ENCODE measurements around the gene OR5B3.
"Not testable (repeated sequence)": the region's sequence is repeated elsewhere in the genome, so short reads cannot be mapped to it uniquely, and the experiment has no call there.

OR5B3 gene

GRCh38 chr11:58434217-58434616 is 27.5 kb upstream of the OR5B3 start:
- no peaks in the 10 kb centered on the region for H3K36me3 ChIP-seq
- no peaks in the 10 kb centered on the region for H3K4me1 ChIP-seq
- no peak for TF ChIP-seq CTCF (IDR thresholded peaks at IDR 0.05; ENCODE audit: low read depth, low read length)
- no peaks in the 10 kb centered on the region for H3K27me3 ChIP-seq
- no peak for DNase-seq
- H3K9me3 ChIP-seq, result no peaks in the 10 kb centered on the region
- H3K4me3 ChIP-seq (ENCODE audit: low read depth, low read length), result no peak overlapping the region

- Histone ChIP-seq H3K9me3 (no peaks in the 10 kb centered on the region), H3K4me1 (no peaks in the 10 kb centered on the region), H3K4me3 (ENCODE audit: low read depth, low read length) (no peak overlapping the region), H3K36me3 (no peaks in the 10 kb centered on the region), H3K27me3 (no peaks in the 10 kb centered on the region)
- no peak for TF ChIP-seq CTCF (IDR thresholded peaks at IDR 0.05; ENCODE audit: low read depth, low read length)
- no peak for DNase-seq
Observed at GRCh38 chr11:58433638-58434203, 27.0 kb upstream of the OR5B3 start.

- Histone ChIP-seq H3K36me3 (no peaks in the 10 kb centered on the region), H3K4me3 (ENCODE audit: low read depth, low read length) (no peak overlapping the region), H3K27me3 (no peaks in the 10 kb centered on the region), H3K4me1 (no peaks in the 10 kb centered on the region), H3K9me3 (no peaks in the 10 kb centered on the region)
- no peak for DNase-seq
- no peak for TF ChIP-seq CTCF (IDR thresholded peaks at IDR 0.05; ENCODE audit: low read depth, low read length)
Observed at GRCh38 chr11:58429273-58429672, 22.6 kb upstream of the OR5B3 start.

GRCh38 chr11:58428021-58428420 is 21.3 kb upstream of the OR5B3 start, which contains the start of gene OR5B2:
OR5B2 (minus strand) TSS chr11:58428121; CDS start chr11:58423261, 4,860 bp downstream.
- Histone ChIP-seq H3K4me3 (ENCODE audit: low read depth, low read length) (no peak within 1 kb of the TSS), H3K9me3 (no peaks in the 10 kb centered on the region), H3K27me3 (no peaks in the 10 kb centered on the region), H3K36me3 (no peaks in the 10 kb centered on the region), H3K4me1 (no peaks in the 10 kb centered on the region)
- TF ChIP-seq CTCF (IDR thresholded peaks at IDR 0.05; ENCODE audit: low read depth, low read length), result no peak
- DNase-seq, result no peak

GRCh38 chr11:58399622-58400021 is 7.1 kb downstream of the OR5B3 start:
- not testable (repeated sequence) for H3K36me3 ChIP-seq; DNase-seq; H3K4me3 ChIP-seq (ENCODE audit: low read depth, low read length); H3K9me3 ChIP-seq; H3K4me1 ChIP-seq; H3K27me3 ChIP-seq

GRCh38 chr11:58395581-58395980 is 11.1 kb downstream of the OR5B3 start:
- Histone ChIP-seq H3K27me3 (no peaks in the 10 kb centered on the region), H3K4me1 (no peaks in the 10 kb centered on the region), H3K4me3 (ENCODE audit: low read depth, low read length) (no peak overlapping the region), H3K9me3 (no peaks in the 10 kb centered on the region), H3K36me3 (no peaks in the 10 kb centered on the region)
- no peak for DNase-seq
- no peak for TF ChIP-seq CTCF (IDR thresholded peaks at IDR 0.05; ENCODE audit: low read depth, low read length)

- DNase-seq, result no peak
- no peaks in the 10 kb centered on the region for H3K9me3 ChIP-seq
- no peaks in the 10 kb centered on the region for H3K36me3 ChIP-seq
Observed at GRCh38 chr11:58394195-58394594, 12.5 kb downstream of the OR5B3 start.

More at GRCh38 chr11:58394195-58394594, 12.5 kb downstream of the OR5B3 start:
- TF ChIP-seq CTCF (IDR thresholded peaks at IDR 0.05; ENCODE audit: low read depth, low read length), result no peak
- no peaks in the 10 kb centered on the region for H3K27me3 ChIP-seq
- H3K4me1 ChIP-seq, result no peaks in the 10 kb centered on the region
- H3K4me3 ChIP-seq (ENCODE audit: low read depth, low read length), result no peak overlapping the region
